Measurements from ENCODE around the gene ZNF414. TPM values are rescaled to one million over a fixed set of nuclear protein-coding genes. Genes with fewer than 3 reads are reported as not detected.

ZNF414 gene
- total and polyA plus RNA-seq, 9 of the 15 experiments (the other 6 are each of a cell fraction or from before 2014, with no cell fraction given) = 0.03 to 27.2 (median 2.2) TPM; not detected in 2

DNA sequence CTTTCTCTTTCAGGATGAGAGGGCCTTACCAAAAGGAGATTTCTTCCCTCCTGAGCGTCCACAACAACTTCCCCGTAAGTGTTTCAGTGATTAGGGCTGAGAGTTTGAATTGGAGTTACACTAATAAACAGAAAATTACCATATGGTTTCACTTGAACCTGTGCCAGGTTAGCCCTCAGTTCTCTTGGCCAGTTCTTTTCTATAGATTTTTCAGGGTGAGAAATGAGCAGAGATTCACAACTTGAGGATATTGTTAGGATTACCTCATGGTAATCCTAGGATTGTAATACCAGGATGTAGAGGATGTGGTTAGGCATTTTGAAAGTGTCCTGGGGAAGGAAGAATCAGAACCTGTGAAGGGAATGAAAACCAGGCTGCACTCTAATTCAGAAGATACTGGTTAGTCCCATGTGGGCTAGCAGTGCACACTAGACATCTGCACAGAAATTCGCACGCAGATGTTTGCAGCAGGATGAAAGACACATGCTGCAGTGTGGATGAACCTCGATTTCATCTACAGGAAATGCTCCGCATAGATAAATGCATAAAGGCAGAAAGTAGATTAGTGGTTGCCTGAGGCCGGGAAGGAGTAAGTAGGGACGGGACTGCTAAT, 45.1 kb downstream of the ZNF414 start:
- H3K4me3 ChIP-seq = no peak overlapping the region
- H3K79me2 ChIP-seq (ENCODE audit: control insufficient read depth, insufficient read depth, low read length) = peaks cover 34% of the 10 kb centered on the region
- no peaks in the 10 kb centered on the region for H3K4me1 ChIP-seq (replicated peaks in 1 of 2; ENCODE audit: control insufficient read depth in 2 of 2, insufficient read depth in 2 of 2, low read length in 2 of 2)
- intact Hi-C loops (cut with micrococcal nuclease) = no loop called here
- ChIA-PET CTCF (ENCODE audit: low intra/inter-chr PET ratio) (no interaction called here), POLR2A (interaction anchor here (0.7 to 1.2 kb wide), 2 partner anchors 14 to 20 kb away, joined by 3 to 5 read pairs; no protein-coding TSS in a partner anchor)
- no peak for TF ChIP-seq ARID2 (IDR thresholded peaks at IDR 0.05)
- TF ChIP-seq ZNF780A (CRISPR knock-in tag; IDR thresholded peaks at IDR 0.05) = no peak
- TF ChIP-seq PRPF4 (IDR thresholded peaks at IDR 0.05; ENCODE audit: insufficient read depth, low read depth, low read length, poor library complexity, severe bottlenecking) = no peak
- TF ChIP-seq GTF2A2 (tag; IDR thresholded peaks at IDR 0.05) = no peak
- no peak for TF ChIP-seq HINFP (tag; conservative IDR thresholded peaks at IDR 0.05; ENCODE audit: low read depth)
- TF ChIP-seq CTCF (IDR thresholded peaks at IDR 0.05 in 2 of 3, conservative IDR thresholded peaks at IDR 0.05 in 1 of 3; ENCODE audit: insufficient read depth in 2 of 3, low read depth in 1 of 3, low read length in 3 of 3) = no peak
- no peak for TF ChIP-seq DDX20 (tag; IDR thresholded peaks at IDR 0.05; ENCODE audit: low read depth)
- no peak for TF ChIP-seq HNRNPUL1 (IDR thresholded peaks at IDR 0.05; ENCODE audit: low read length)
- no peaks in the 10 kb centered on the region for H3K9me1 ChIP-seq (ENCODE audit: control insufficient read depth, insufficient read depth, low read length)
- ATAC-seq (no peak), DNase-seq (ENCODE audit: extremely low read depth in 1 of 4, low spot score in 3 of 4) (no peak), FAIRE-seq (no peak)
- no peak overlapping the region for H3K9ac ChIP-seq (ENCODE audit: insufficient read depth in 1 of 2, low read depth in 2 of 2, low read length in 2 of 2)
- H2AFZ ChIP-seq (ENCODE audit: low read depth, low read length) = no peak overlapping the region
- H3K9me3 ChIP-seq (replicated peaks; ENCODE audit: control insufficient read depth, insufficient read depth, low read depth, low read length) = no peaks in the 10 kb centered on the region
- no TSS peak for BruUV-seq (replicated peaks)
- 94% methylated on average over 8 of the region's 8 CpGs for WGBS (ENCODE audit: insufficient coverage, low coverage, missing lambda C conversion rate)
- no peaks in the 10 kb centered on the region for H3K27me3 ChIP-seq (ENCODE audit: control insufficient read depth in 2 of 2, insufficient read depth in 2 of 2, low read length in 2 of 2)
- H3K27ac ChIP-seq (ENCODE audit: extremely low read depth, low read depth, low read length) = no peak overlapping the region
- no peak overlapping the region for H3K4me2 ChIP-seq (ENCODE audit: insufficient read depth, low read length)
- H3K36me3 ChIP-seq (ENCODE audit: control insufficient read depth, insufficient read depth, low read length) = peaks cover 98% of the 10 kb centered on the region
- no peaks in the 10 kb centered on the region; the same call in 1 of the 2 replicates for H4K20me1 ChIP-seq (replicated peaks; ENCODE audit: control insufficient read depth, insufficient read depth, low read length)
- in situ Hi-C loops (cut with MboI) = no loop called here

Data from K562 (cell line).